Mesenchymal stem cell (in vitro differentiated cells and primary cell): ENCODE measurements around the gene MEOX1.

Experiments used
- DNase-seq: peaks from one replicate; pipeline ENCODE4 v3.0.0-alpha.2; 2013
- H2AFZ ChIP-seq: one replicate; pipeline ENCODE4 v1.6.1; 2013; ENCODE audit warnings: low read depth, mild to moderate bottlenecking, control low read depth, inconsistent platforms, low read length, moderate library complexity
- H2AK5ac ChIP-seq: 2 replicates; pipeline ENCODE4 v1.6.1; 2013; ENCODE audit warnings: low read length, moderate library complexity, mild to moderate bottlenecking, inconsistent platforms; ENCODE audit not compliant: severe bottlenecking
- H2BK120ac ChIP-seq: one replicate; pipeline ENCODE4 v1.6.1; 2013; ENCODE audit warnings: low read depth, mild to moderate bottlenecking, inconsistent platforms, low read length, moderate library complexity
- H2BK12ac ChIP-seq, 2 experiments: one replicate each; pipeline ENCODE4 v1.6.1; 2013; ENCODE audit warnings: inconsistent platforms in 2 of 2, low read length in 2 of 2, mild to moderate bottlenecking in 2 of 2, moderate library complexity in 2 of 2, control low read depth in 1 of 2
- H2BK15ac ChIP-seq: one replicate; pipeline ENCODE4 v1.6.1; 2013; ENCODE audit warnings: mild to moderate bottlenecking, low read depth, inconsistent platforms; ENCODE audit not compliant: poor library complexity, severe bottlenecking
- H2BK5ac ChIP-seq: 2 replicates; pipeline ENCODE4 v1.6.1; 2013; ENCODE audit warnings: low read depth, mild to moderate bottlenecking, low read length, control low read depth, inconsistent platforms; ENCODE audit not compliant: poor library complexity, severe bottlenecking
- H3K14ac ChIP-seq, 2 experiments: one replicate each; pipeline ENCODE4 v1.6.1; 2013; ENCODE audit warnings: inconsistent platforms in 2 of 2, low read length in 2 of 2, control low read depth in 1 of 2, mild to moderate bottlenecking in 1 of 2, moderate library complexity in 1 of 2
- H3K18ac ChIP-seq, 2 experiments: one replicate each; pipeline ENCODE4 v1.6.1; 2013; ENCODE audit warnings: inconsistent platforms in 2 of 2, low read length in 2 of 2, control low read depth in 1 of 2, low read depth in 1 of 2, mild to moderate bottlenecking in 1 of 2
- H3K23ac ChIP-seq, 2 experiments: one replicate each; pipeline ENCODE4 v1.6.1; 2013; ENCODE audit warnings: inconsistent platforms in 2 of 2, low read length in 2 of 2, mild to moderate bottlenecking in 2 of 2, moderate library complexity in 2 of 2, control low read depth in 1 of 2
- H3K27ac ChIP-seq: 2 replicates; pipeline ENCODE4 v1.5.1; 2013; ENCODE audit warnings: mild to moderate bottlenecking, moderate library complexity, low read length, control low read depth, inconsistent platforms; ENCODE audit not compliant: poor library complexity, severe bottlenecking
- H3K27me3 ChIP-seq, 2 experiments: 2 replicates each; pipeline versions ENCODE4 v1.6.1 to v1.7.0; 2013; ENCODE audit warnings: low read length in 2 of 2, mild to moderate bottlenecking in 2 of 2, moderate library complexity in 2 of 2, control low read depth in 1 of 2, inconsistent platforms in 1 of 2; ENCODE audit not compliant: control insufficient read depth in 1 of 2, insufficient read depth in 1 of 2
- H3K36me3 ChIP-seq, 2 experiments: 2 replicates each; pipeline versions ENCODE4 v1.6.1 to v1.7.0; 2013; ENCODE audit warnings: low read length in 2 of 2, control low read depth in 1 of 2, inconsistent platforms in 1 of 2, low read depth in 1 of 2, mild to moderate bottlenecking in 1 of 2; ENCODE audit not compliant: insufficient read depth in 2 of 2, control insufficient read depth in 1 of 2
- H3K4ac ChIP-seq, 2 experiments: one replicate each; pipeline ENCODE4 v1.6.1; 2013; ENCODE audit warnings: inconsistent platforms in 2 of 2, low read length in 2 of 2, mild to moderate bottlenecking in 2 of 2, moderate library complexity in 2 of 2, control low read depth in 1 of 2, low read depth in 1 of 2
- H3K4me1 ChIP-seq: 2 replicates; pipeline ENCODE4 v1.6.1; 2013; ENCODE audit warnings: low read depth, low read length, control low read depth; ENCODE audit not compliant: control insufficient read depth, insufficient read depth
- H3K4me2 ChIP-seq: 2 replicates; pipeline ENCODE4 v1.6.1; 2013; ENCODE audit warnings: low read length, mild to moderate bottlenecking, inconsistent platforms; ENCODE audit not compliant: poor library complexity, severe bottlenecking
- H3K4me3 ChIP-seq, 2 experiments: 2 replicates each; pipeline versions ENCODE4 v1.5.1 to v1.7.0; 2013; ENCODE audit warnings: low read length in 2 of 2, mild to moderate bottlenecking in 2 of 2, control low read depth in 1 of 2, low read depth in 1 of 2; ENCODE audit not compliant: insufficient read depth in 1 of 2
- H3K79me1 ChIP-seq: replicated peaks from 2 replicates; pipeline ENCODE4 v1.6.1; 2013; ENCODE audit warnings: mild to moderate bottlenecking, control low read depth, low read length, inconsistent platforms; ENCODE audit not compliant: poor library complexity, severe bottlenecking
- H3K9ac ChIP-seq: 2 replicates; pipeline ENCODE4 v1.7.0; 2013; ENCODE audit warnings: mild to moderate bottlenecking, low read length, moderate library complexity
- H3K9me3 ChIP-seq: 2 replicates; pipeline ENCODE4 v1.7.0; 2013; ENCODE audit warnings: mild to moderate bottlenecking, low read length; ENCODE audit not compliant: control insufficient read depth
- H4K8ac ChIP-seq: one replicate; pipeline ENCODE4 v1.6.1; 2013; ENCODE audit warnings: inconsistent platforms, mild to moderate bottlenecking, low read length, moderate library complexity
- H4K91ac ChIP-seq: one replicate; pipeline ENCODE4 v1.6.1; 2013; ENCODE audit warnings: mild to moderate bottlenecking, low read length, inconsistent platforms
- WGBS: methylation state at CpG from one replicate; pipeline ENCODE4 v1.1.7; 2013; ENCODE audit warnings: mixed read lengths; 5-methylcytosine and 5-hydroxymethylcytosine counted together

Gene MEOX1

DNA sequence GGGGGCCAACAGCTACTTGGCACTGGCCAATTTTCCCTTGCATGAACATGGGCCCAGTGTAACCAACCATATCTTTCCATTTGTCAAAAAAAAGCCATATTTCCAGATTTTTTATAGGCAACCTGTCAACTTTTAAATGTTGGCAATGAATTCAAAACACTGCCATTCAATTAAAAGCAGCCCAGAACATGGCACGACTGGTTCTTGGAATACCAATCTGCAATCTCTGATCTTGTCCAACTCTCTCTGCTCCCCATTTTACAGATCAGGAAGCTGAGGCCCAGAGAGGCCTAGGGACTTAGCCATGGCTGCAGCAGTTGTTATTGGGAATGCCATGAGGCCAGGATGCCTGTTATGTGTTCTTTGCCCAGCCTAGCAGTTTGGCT is 8.9 kb upstream of the MEOX1 start:
- no peak overlapping the region for H3K23ac ChIP-seq
- H3K9ac ChIP-seq: no peak overlapping the region
- H4K91ac ChIP-seq: no peak overlapping the region
- no peak overlapping the region for H2AFZ ChIP-seq
- H3K14ac ChIP-seq: no peak overlapping the region
- no peak overlapping the region for H2AK5ac ChIP-seq
- no peak overlapping the region for H3K4ac ChIP-seq
- WGBS: 100% methylated on average over 1 of the region's 1 CpG
- no peaks in the 10 kb centered on the region for H3K79me1 ChIP-seq
- DNase-seq: no peak
- no peak overlapping the region for H3K27ac ChIP-seq
- no peak overlapping the region for H4K8ac ChIP-seq
- H3K36me3 ChIP-seq: no peaks in the 10 kb centered on the region
- no peak overlapping the region for H2BK12ac ChIP-seq
- H3K4me3 ChIP-seq: no peak overlapping the region
- H3K18ac ChIP-seq: no peak overlapping the region
- no peak overlapping the region for H2BK15ac ChIP-seq
- H3K4me1 ChIP-seq: peaks cover 17% of the 10 kb centered on the region
- H2BK5ac ChIP-seq: no peak overlapping the region
- H3K9me3 ChIP-seq: no peaks in the 10 kb centered on the region
- no peak overlapping the region for H3K4me2 ChIP-seq
- no peak overlapping the region for H2BK120ac ChIP-seq
- H3K27me3 ChIP-seq: peaks cover 28 to 52% of the 10 kb centered on the region in 2 experiments

GRCh38 chr17:43669971-43670644 is 8.4 kb upstream of the MEOX1 start:
- H2BK15ac ChIP-seq: no peak overlapping the region
- H3K27me3 ChIP-seq: peaks cover 22 to 49% of the 10 kb centered on the region in 2 experiments
- no peak overlapping the region for H3K14ac ChIP-seq
- H2BK12ac ChIP-seq: no peak overlapping the region
- no peak overlapping the region for H2BK120ac ChIP-seq
- peaks cover 22% of the 10 kb centered on the region for H3K4me1 ChIP-seq
- H3K9ac ChIP-seq: no peak overlapping the region
- WGBS: 60% methylated on average over 9 of the region's 10 CpGs
- no peaks in the 10 kb centered on the region for H3K9me3 ChIP-seq
- no peak for DNase-seq
- peak overlapping the region in 1 of 2 experiments; percentile 18 for H3K18ac ChIP-seq
- no peak overlapping the region for H3K23ac ChIP-seq
- no peak overlapping the region for H2AFZ ChIP-seq
- no peak overlapping the region for H3K4ac ChIP-seq
- H3K79me1 ChIP-seq: no peaks in the 10 kb centered on the region
- no peak overlapping the region for H3K4me3 ChIP-seq
- H2AK5ac ChIP-seq: no peak overlapping the region
- no peak overlapping the region for H3K27ac ChIP-seq
- H4K91ac ChIP-seq: no peak overlapping the region
- no peak overlapping the region for H2BK5ac ChIP-seq
- no peaks in the 10 kb centered on the region for H3K36me3 ChIP-seq
- H3K4me2 ChIP-seq: no peak overlapping the region
- H4K8ac ChIP-seq: no peak overlapping the region

DNA sequence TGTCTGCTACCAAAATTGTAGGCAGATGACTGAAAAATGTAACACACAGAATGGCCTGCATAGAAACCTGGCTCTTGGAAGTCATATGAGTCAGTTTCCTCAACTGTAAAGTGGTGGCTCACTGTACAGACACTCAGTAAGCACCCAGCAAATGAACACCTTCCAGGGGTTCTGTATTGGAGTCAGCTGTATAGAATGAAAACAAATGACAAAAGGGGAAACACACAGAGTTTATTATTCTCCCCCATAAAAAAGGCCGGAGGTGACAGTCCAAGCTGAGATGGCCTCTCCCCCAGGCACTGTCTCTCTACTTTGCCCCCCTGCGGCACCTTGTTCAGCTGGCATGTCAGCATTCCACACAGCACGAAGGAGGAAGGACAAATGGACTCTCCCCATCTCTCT is 6.2 kb upstream of the MEOX1 start:
- H2BK5ac ChIP-seq: no peak overlapping the region
- H3K4ac ChIP-seq: no peak overlapping the region
- H4K8ac ChIP-seq: no peak overlapping the region
- H3K4me3 ChIP-seq: no peak overlapping the region
- no peak overlapping the region for H2AFZ ChIP-seq
- H3K18ac ChIP-seq: no peak overlapping the region
- H2AK5ac ChIP-seq: no peak overlapping the region
- no peaks in the 10 kb centered on the region for H3K9me3 ChIP-seq
- no peak overlapping the region for H2BK15ac ChIP-seq
- H3K4me1 ChIP-seq: peaks cover 25% of the 10 kb centered on the region
- no peak overlapping the region for H3K4me2 ChIP-seq
- no peak overlapping the region for H2BK120ac ChIP-seq
- no peak overlapping the region for H4K91ac ChIP-seq
- H3K14ac ChIP-seq: no peak overlapping the region
- H3K79me1 ChIP-seq: no peaks in the 10 kb centered on the region
- DNase-seq: no peak
- no peak overlapping the region for H3K27ac ChIP-seq
- no peak overlapping the region for H3K9ac ChIP-seq
- H3K27me3 ChIP-seq: peaks cover 21 to 44% of the 10 kb centered on the region in 2 experiments
- 67% methylated on average over 3 of the region's 3 CpGs for WGBS
- no peak overlapping the region for H2BK12ac ChIP-seq
- H3K36me3 ChIP-seq: no peaks in the 10 kb centered on the region
- H3K23ac ChIP-seq: no peak overlapping the region

- Histone ChIP-seq H3K27me3 (peaks cover 20 to 46% of the 10 kb centered on the region in 2 experiments), H2BK120ac (no peak overlapping the region), H3K79me1 (no peaks in the 10 kb centered on the region), H2AFZ (no peak overlapping the region), H3K4me1 (peaks cover 30% of the 10 kb centered on the region), H3K4me2 (no peak overlapping the region), H3K36me3 (no peaks in the 10 kb centered on the region), H3K4ac (no peak overlapping the region), H2BK12ac (no peak overlapping the region), H3K14ac (no peak overlapping the region), H4K8ac (no peak overlapping the region), H2BK15ac (no peak overlapping the region), H3K23ac (no peak overlapping the region), H2AK5ac (no peak overlapping the region), H2BK5ac (no peak overlapping the region), H3K4me3 (no peak overlapping the region), H3K9ac (no peak overlapping the region), H4K91ac (no peak overlapping the region), H3K18ac (no peak overlapping the region), H3K27ac (no peak overlapping the region), H3K9me3 (no peaks in the 10 kb centered on the region)
- DNase-seq: no peak
- 86% methylated on average over 6 of the region's 7 CpGs for WGBS
Observed at GRCh38 chr17:43667506-43667905, 5.8 kb upstream of the MEOX1 start.
